Measurements from ENCODE around the gene KCNT1.

KCNT1 gene

GRCh38 chr9:135813671-135814290 is 111.8 kb downstream of the KCNT1 start:
- H3K27ac ChIP-seq (ENCODE audit: low read depth, low read length): no peak overlapping the region
- 0 out of 2 replicates have a peak, but pooled peaks cover 11% of the 10 kb centered on the region for H3K36me3 ChIP-seq (ENCODE audit: insufficient read depth, low read length)
- no peak overlapping the region for H2AFZ ChIP-seq (ENCODE audit: low read length, unreplicated experiment)
- H3K27me3 ChIP-seq (ENCODE audit: insufficient read depth, low read length): no peaks in the 10 kb centered on the region
- no peak overlapping the region for H3K4me3 ChIP-seq (ENCODE audit: low read depth, low read length)
- H3K4me1 ChIP-seq (ENCODE audit: control insufficient read depth, insufficient read depth, low read length, unreplicated experiment): peaks cover 13% of the 10 kb centered on the region
- no peaks in the 10 kb centered on the region for H3K79me2 ChIP-seq (ENCODE audit: control insufficient read depth, insufficient read depth, low read length, unreplicated experiment)

DNA sequence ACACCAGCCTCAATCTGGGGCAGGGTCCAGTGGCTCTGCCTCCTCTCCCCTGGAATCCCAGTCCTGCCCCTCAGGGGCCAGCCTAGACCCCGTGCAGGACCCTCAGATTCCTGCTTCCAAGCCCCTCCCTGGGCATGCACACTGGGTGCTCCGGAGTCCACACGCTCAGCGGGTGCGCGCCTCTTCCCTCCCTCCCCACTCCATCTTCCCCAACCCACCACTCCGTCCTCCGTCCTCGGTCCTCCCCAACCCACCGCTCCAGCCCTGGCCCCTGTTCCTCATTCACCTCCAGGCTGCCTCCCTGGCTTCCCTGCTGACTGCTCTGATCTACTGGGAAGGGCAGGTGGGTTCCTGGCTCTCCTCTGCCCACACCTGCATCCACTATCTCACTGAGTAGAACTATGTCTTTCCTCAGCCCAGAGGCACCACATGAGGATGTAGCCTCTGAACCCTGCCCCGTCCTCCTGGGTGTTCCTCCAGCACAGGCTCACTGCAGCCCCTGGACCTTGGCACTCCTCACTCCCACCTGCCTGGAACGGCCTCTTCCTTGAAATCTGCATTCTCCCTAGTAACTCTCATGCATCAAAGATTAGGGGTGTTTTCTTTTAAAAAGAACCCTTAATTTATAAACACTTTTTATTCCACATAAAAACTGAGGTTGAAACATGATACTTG is 112.6 kb downstream of the KCNT1 start:
- H3K27ac ChIP-seq (ENCODE audit: low read depth, low read length): no peak overlapping the region
- H3K36me3 ChIP-seq (ENCODE audit: insufficient read depth, low read length): 0 out of 2 replicates have a peak, but pooled peaks cover 11% of the 10 kb centered on the region
- no peaks in the 10 kb centered on the region for H3K79me2 ChIP-seq (ENCODE audit: control insufficient read depth, insufficient read depth, low read length, unreplicated experiment)
- H3K4me3 ChIP-seq (ENCODE audit: low read depth, low read length): no peak overlapping the region
- H3K27me3 ChIP-seq (ENCODE audit: insufficient read depth, low read length): no peaks in the 10 kb centered on the region
- peaks cover 5% of the 10 kb centered on the region for H3K4me1 ChIP-seq (ENCODE audit: control insufficient read depth, insufficient read depth, low read length, unreplicated experiment)
- no peak overlapping the region for H2AFZ ChIP-seq (ENCODE audit: low read length, unreplicated experiment)

- Histone ChIP-seq H3K27me3 (ENCODE audit: insufficient read depth, low read length) (no peaks in the 10 kb centered on the region), H2AFZ (ENCODE audit: low read length, unreplicated experiment) (no peak overlapping the region), H3K4me1 (ENCODE audit: control insufficient read depth, insufficient read depth, low read length, unreplicated experiment) (no peaks in the 10 kb centered on the region), H3K27ac (ENCODE audit: low read depth, low read length) (no peak overlapping the region), H3K36me3 (ENCODE audit: insufficient read depth, low read length) (peaks cover 16% of the 10 kb centered on the region; the same call in 1 of the 2 replicates), H3K79me2 (ENCODE audit: control insufficient read depth, insufficient read depth, low read length, unreplicated experiment) (no peaks in the 10 kb centered on the region), H3K4me3 (ENCODE audit: low read depth, low read length) (no peak overlapping the region)
Observed at GRCh38 chr9:135815413-135815812, 113.4 kb downstream of the KCNT1 start.

GRCh38 chr9:135815830-135816650 is 114.1 kb downstream of the KCNT1 start:
- Histone ChIP-seq H3K27me3 (ENCODE audit: insufficient read depth, low read length) (no peaks in the 10 kb centered on the region), H3K27ac (ENCODE audit: low read depth, low read length) (no peak overlapping the region), H2AFZ (ENCODE audit: low read length, unreplicated experiment) (no peak overlapping the region), H3K4me1 (ENCODE audit: control insufficient read depth, insufficient read depth, low read length, unreplicated experiment) (no peaks in the 10 kb centered on the region), H3K36me3 (ENCODE audit: insufficient read depth, low read length) (peaks cover 13% of the 10 kb centered on the region; the same call in 1 of the 2 replicates), H3K4me3 (ENCODE audit: low read depth, low read length) (no peak overlapping the region), H3K79me2 (ENCODE audit: control insufficient read depth, insufficient read depth, low read length, unreplicated experiment) (no peaks in the 10 kb centered on the region)

DNA sequence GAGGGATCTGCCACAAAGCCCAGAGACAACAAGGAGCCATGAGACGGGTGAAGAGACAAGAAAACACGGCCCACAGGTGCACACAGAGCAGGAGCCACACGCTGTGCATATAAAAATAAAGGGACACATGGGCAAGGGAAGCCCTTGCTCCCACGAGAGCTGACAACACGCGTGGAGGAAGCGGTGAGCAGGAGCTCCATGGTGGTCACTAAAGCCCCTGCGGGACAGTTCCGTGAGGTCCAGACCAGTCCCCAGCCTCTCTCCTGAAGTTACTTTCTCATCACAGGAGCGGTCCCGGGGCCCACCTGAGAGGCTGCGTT is 114.6 kb downstream of the KCNT1 start:
- no peak overlapping the region for H2AFZ ChIP-seq (ENCODE audit: low read length, unreplicated experiment)
- H3K27ac ChIP-seq (ENCODE audit: low read depth, low read length): no peak overlapping the region
- H3K27me3 ChIP-seq (ENCODE audit: insufficient read depth, low read length): no peaks in the 10 kb centered on the region
- peaks cover 7% of the 10 kb centered on the region; the same call in 1 of the 2 replicates for H3K36me3 ChIP-seq (ENCODE audit: insufficient read depth, low read length)
- no peaks in the 10 kb centered on the region for H3K4me1 ChIP-seq (ENCODE audit: control insufficient read depth, insufficient read depth, low read length, unreplicated experiment)
- no peaks in the 10 kb centered on the region for H3K79me2 ChIP-seq (ENCODE audit: control insufficient read depth, insufficient read depth, low read length, unreplicated experiment)
- H3K4me3 ChIP-seq (ENCODE audit: low read depth, low read length): no peak overlapping the region

- H2AFZ ChIP-seq (ENCODE audit: low read length, unreplicated experiment): no peak overlapping the region
- H3K79me2 ChIP-seq (ENCODE audit: control insufficient read depth, insufficient read depth, low read length, unreplicated experiment): no peaks in the 10 kb centered on the region
- no peaks in the 10 kb centered on the region for H3K4me1 ChIP-seq (ENCODE audit: control insufficient read depth, insufficient read depth, low read length, unreplicated experiment)
- H3K27ac ChIP-seq (ENCODE audit: low read depth, low read length): no peak overlapping the region
- H3K4me3 ChIP-seq (ENCODE audit: low read depth, low read length): no peak overlapping the region
- H3K36me3 ChIP-seq (ENCODE audit: insufficient read depth, low read length): peaks cover 15% of the 10 kb centered on the region; the same call in 1 of the 2 replicates
- no peaks in the 10 kb centered on the region for H3K27me3 ChIP-seq (ENCODE audit: insufficient read depth, low read length)
Observed at GRCh38 chr9:135817951-135818717, 116.1 kb downstream of the KCNT1 start.

DNA sequence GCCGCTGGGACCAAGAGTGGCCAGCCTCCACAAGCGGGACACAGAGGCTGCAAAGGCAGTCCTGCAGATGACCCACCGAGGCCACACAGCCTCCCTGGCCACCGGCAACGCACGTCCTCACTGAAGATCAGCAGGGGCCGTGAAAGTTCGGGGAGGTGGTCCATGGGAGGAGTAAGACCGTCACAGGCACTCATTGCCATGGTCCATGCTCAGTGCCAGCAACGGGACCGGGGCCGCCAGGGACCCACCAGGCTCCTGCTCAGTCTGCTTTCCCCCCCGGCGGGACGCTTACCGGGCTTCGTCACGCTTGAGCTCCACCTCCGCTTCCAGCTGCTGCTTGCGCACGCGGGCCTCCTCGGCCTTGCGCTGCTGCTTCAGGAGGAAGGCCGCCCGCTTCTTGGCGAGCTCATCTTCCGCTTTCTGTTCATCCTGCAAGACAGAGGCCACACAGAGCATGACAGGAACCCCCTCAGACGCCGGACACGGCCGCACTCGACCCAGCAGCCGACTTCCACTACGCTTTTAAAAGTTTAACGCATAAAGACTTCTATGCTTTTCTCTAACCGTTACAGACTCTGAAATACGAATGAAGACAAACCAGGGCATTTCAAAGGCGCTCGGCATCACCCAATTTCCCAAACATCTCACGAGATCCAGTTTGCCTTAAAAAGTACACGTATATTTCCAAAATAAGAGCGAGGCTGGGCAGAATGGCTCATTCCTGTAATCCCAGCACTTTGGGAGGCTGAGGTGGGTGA is 116.9 kb downstream of the KCNT1 start:
- no peaks in the 10 kb centered on the region for H3K79me2 ChIP-seq (ENCODE audit: control insufficient read depth, insufficient read depth, low read length, unreplicated experiment)
- peaks cover 23% of the 10 kb centered on the region for H3K36me3 ChIP-seq (ENCODE audit: insufficient read depth, low read length)
- no peak overlapping the region for H3K27ac ChIP-seq (ENCODE audit: low read depth, low read length)

DNA sequence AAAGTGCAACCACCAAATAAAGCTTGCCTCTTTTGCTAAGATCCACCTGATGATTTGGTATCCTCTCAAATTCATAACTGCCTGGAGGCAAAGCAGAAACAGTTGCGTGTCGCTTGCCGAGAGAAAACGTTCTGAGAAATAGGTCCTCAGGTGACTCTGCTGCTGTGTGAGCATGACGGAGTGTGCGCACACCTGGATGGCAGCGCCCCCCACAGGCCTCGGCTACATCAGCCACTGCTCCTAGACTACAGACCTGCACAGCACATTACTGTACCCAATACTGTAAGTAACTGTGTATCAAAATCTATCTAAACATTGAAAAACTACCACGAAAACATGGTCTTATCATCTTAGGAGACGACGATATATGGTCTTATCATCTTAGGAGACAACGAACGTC is 117.9 kb downstream of the KCNT1 start:
- peaks cover 23% of the 10 kb centered on the region for H3K36me3 ChIP-seq (ENCODE audit: insufficient read depth, low read length)
- H3K27ac ChIP-seq (ENCODE audit: low read depth, low read length): no peak overlapping the region
- H3K4me3 ChIP-seq (ENCODE audit: low read depth, low read length): no peak overlapping the region
- H3K79me2 ChIP-seq (ENCODE audit: control insufficient read depth, insufficient read depth, low read length, unreplicated experiment): peaks cover 3% of the 10 kb centered on the region
- no peak overlapping the region for H2AFZ ChIP-seq (ENCODE audit: low read length, unreplicated experiment)
- no peaks in the 10 kb centered on the region for H3K27me3 ChIP-seq (ENCODE audit: insufficient read depth, low read length)
- H3K4me1 ChIP-seq (ENCODE audit: control insufficient read depth, insufficient read depth, low read length, unreplicated experiment): no peaks in the 10 kb centered on the region

More for the DNA sequence above, 116.9 kb downstream of the KCNT1 start:
- no peak overlapping the region for H3K4me3 ChIP-seq (ENCODE audit: low read depth, low read length)
- H3K27me3 ChIP-seq (ENCODE audit: insufficient read depth, low read length): no peaks in the 10 kb centered on the region
- H3K4me1 ChIP-seq (ENCODE audit: control insufficient read depth, insufficient read depth, low read length, unreplicated experiment): no peaks in the 10 kb centered on the region
- no peak overlapping the region for H2AFZ ChIP-seq (ENCODE audit: low read length, unreplicated experiment)

GRCh38 chr9:135820661-135821060 is 118.7 kb downstream of the KCNT1 start:
- Histone ChIP-seq H3K36me3 (ENCODE audit: insufficient read depth, low read length) (peaks cover 23% of the 10 kb centered on the region), H3K27me3 (ENCODE audit: insufficient read depth, low read length) (no peaks in the 10 kb centered on the region), H3K4me1 (ENCODE audit: control insufficient read depth, insufficient read depth, low read length, unreplicated experiment) (no peaks in the 10 kb centered on the region), H3K79me2 (ENCODE audit: control insufficient read depth, insufficient read depth, low read length, unreplicated experiment) (peaks cover 7% of the 10 kb centered on the region), H3K27ac (ENCODE audit: low read depth, low read length) (no peak overlapping the region), H2AFZ (ENCODE audit: low read length, unreplicated experiment) (no peak overlapping the region), H3K4me3 (ENCODE audit: low read depth, low read length) (no peak overlapping the region)

- Histone ChIP-seq H3K27me3 (ENCODE audit: insufficient read depth, low read length) (no peaks in the 10 kb centered on the region), H3K4me3 (ENCODE audit: low read depth, low read length) (no peak overlapping the region), H3K4me1 (ENCODE audit: control insufficient read depth, insufficient read depth, low read length, unreplicated experiment) (no peaks in the 10 kb centered on the region), H3K27ac (ENCODE audit: low read depth, low read length) (no peak overlapping the region), H3K36me3 (ENCODE audit: insufficient read depth, low read length) (peaks cover 23% of the 10 kb centered on the region), H3K79me2 (ENCODE audit: control insufficient read depth, insufficient read depth, low read length, unreplicated experiment) (peaks cover 8% of the 10 kb centered on the region), H2AFZ (ENCODE audit: low read length, unreplicated experiment) (no peak overlapping the region)
Observed at GRCh38 chr9:135821116-135821515, 119.1 kb downstream of the KCNT1 start.

Data from ACC112 (cell line).